ENCODE measurements around the gene ARAP1. TPM values are rescaled to one million over a fixed set of nuclear protein-coding genes. Genes with fewer than 3 reads are reported as not detected.

Gene ARAP1
- total RNA-seq, 4 donors from 2014 or later: 122 to 285 (median 145) TPM

GRCh38 chr11:72777755-72778278 is 25.6 kb upstream of the ARAP1 start:
- Histone ChIP-seq H3K4me3 (no peak overlapping the region), H3K27me3 (no peaks in the 10 kb centered on the region), H3K27ac (peak overlapping the region; percentile 12 to 89 (median 36)), H3K4me1 (peaks cover 2 to 71% (median 25%) of the 10 kb centered on the region in 4 donors), H3K36me3 (no peaks in the 10 kb centered on the region), H3K9me3 (no peaks in the 10 kb centered on the region)
- DNase-seq: peak in 1 of 3 donors; percentile 64
- TF ChIP-seq POLR2A (IDR thresholded peaks at IDR 0.05) (peak in 1 of 2 donors; percentile 5), CTCF (IDR thresholded peaks at IDR 0.05) (no peak)

- no peak for TF ChIP-seq CTCF (IDR thresholded peaks at IDR 0.05)
- TF ChIP-seq POLR2A (IDR thresholded peaks at IDR 0.05): no peak
- Histone ChIP-seq H3K4me1 (peaks cover 2 to 67% (median 20%) of the 10 kb centered on the region in 4 donors), H3K9me3 (no peaks in the 10 kb centered on the region), H3K4me3 (no peak overlapping the region), H3K27me3 (no peaks in the 10 kb centered on the region), H3K36me3 (no peaks in the 10 kb centered on the region), H3K27ac (peak overlapping the region; percentile 12 to 89 (median 36))
- DNase-seq: no peak
Measured at GRCh38 chr11:72776844-72777754, 24.9 kb upstream of the ARAP1 start.

- Histone ChIP-seq H3K4me3 (no peak overlapping the region), H3K27me3 (no peaks in the 10 kb centered on the region), H3K27ac (peak overlapping the region in 1 of 4 donors; percentile 89), H3K9me3 (no peaks in the 10 kb centered on the region), H3K36me3 (no peaks in the 10 kb centered on the region), H3K4me1 (peaks cover 2 to 69% (median 17%) of the 10 kb centered on the region in 4 donors)
- TF ChIP-seq POLR2A (IDR thresholded peaks at IDR 0.05): no peak
- no peak for TF ChIP-seq CTCF (IDR thresholded peaks at IDR 0.05)
- no peak for DNase-seq
Measured at GRCh38 chr11:72776117-72776843, 24.1 kb upstream of the ARAP1 start.

- H3K4me3 ChIP-seq: no peak overlapping the region
- TF ChIP-seq CTCF (IDR thresholded peaks at IDR 0.05): no peak
- no peak for TF ChIP-seq POLR2A (IDR thresholded peaks at IDR 0.05)
- no peaks in the 10 kb centered on the region for H3K27me3 ChIP-seq
- no peaks in the 10 kb centered on the region for H3K36me3 ChIP-seq
- H3K27ac ChIP-seq: peak overlapping the region in 1 of 4 donors; percentile 89
- H3K9me3 ChIP-seq: no peaks in the 10 kb centered on the region
- DNase-seq: no peak
- peaks cover 1 to 68% (median 10%) of the 10 kb centered on the region in 4 donors for H3K4me1 ChIP-seq
Measured at GRCh38 chr11:72775288-72776110, 23.3 kb upstream of the ARAP1 start.

GRCh38 chr11:72774499-72774898 is 22.3 kb upstream of the ARAP1 start:
- Histone ChIP-seq H3K9me3 (no peaks in the 10 kb centered on the region), H3K27ac (no peak overlapping the region), H3K4me3 (no peak overlapping the region), H3K4me1 (peaks cover 0 to 58% (median 6%) of the 10 kb centered on the region in 4 donors), H3K36me3 (no peaks in the 10 kb centered on the region), H3K27me3 (no peaks in the 10 kb centered on the region)
- TF ChIP-seq CTCF (IDR thresholded peaks at IDR 0.05): no peak
- no peak for TF ChIP-seq POLR2A (IDR thresholded peaks at IDR 0.05)
- no peak for DNase-seq

All from Peyer's patch (tissue), 4 donors.